22Rv1 (cell line): ENCODE measurements around the gene RIOX2.

Experiments
- CTCF ChIP-seq: fragments of 450-650 bp; IDR thresholded peaks from 2 replicates; pipeline ENCODE4 v1.5.1; 2017; ENCODE audit warnings: mild to moderate bottlenecking
- ZFX ChIP-seq: fragments of 450-650 bp; IDR thresholded peaks from 2 replicates; pipeline ENCODE4 v1.6.1; 2017; ENCODE audit warnings: antibody characterized with exemption, borderline replicate concordance

- TF ChIP-seq ZFX, result no peak
- no peak for TF ChIP-seq CTCF
Observed at GRCh38 chr3:97916576-97916975, 55.7 kb downstream of the RIOX2 start.
